ENCODE measurements around the gene LMAN1L.

DNA sequence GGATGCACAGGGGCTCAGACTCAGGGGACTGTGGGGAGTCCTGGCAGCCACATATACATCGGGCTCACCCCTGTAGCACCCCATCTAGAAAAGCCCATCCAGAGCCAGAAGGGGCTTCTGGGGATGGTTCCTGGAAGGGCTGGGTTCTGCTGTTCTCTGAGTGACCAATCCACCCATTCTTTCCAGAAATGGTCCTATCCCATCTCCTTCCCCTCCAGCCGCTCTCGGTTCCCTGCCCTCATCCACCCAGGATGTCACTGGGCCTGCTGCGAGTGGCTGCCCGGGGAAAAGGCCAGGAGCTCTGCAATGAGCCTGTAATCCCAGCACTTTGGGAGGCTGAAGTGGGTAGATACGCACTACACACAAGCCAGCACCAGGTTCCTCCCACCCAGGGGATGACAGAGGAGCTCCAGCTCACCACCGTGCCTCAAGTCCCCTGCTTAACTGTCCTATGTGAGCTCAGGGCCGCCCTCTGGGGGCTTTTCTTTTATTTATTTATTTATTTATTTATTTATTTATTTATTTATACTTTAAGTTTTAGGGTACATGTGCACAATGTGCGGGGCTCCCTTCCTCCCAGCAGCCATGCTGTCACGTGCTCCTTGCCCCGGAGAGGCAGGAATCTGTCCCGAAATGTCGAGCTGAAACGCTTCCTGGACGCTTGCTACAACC, 44.4 kb upstream of the LMAN1L start:
- TF ChIP-seq, protein P1, sequence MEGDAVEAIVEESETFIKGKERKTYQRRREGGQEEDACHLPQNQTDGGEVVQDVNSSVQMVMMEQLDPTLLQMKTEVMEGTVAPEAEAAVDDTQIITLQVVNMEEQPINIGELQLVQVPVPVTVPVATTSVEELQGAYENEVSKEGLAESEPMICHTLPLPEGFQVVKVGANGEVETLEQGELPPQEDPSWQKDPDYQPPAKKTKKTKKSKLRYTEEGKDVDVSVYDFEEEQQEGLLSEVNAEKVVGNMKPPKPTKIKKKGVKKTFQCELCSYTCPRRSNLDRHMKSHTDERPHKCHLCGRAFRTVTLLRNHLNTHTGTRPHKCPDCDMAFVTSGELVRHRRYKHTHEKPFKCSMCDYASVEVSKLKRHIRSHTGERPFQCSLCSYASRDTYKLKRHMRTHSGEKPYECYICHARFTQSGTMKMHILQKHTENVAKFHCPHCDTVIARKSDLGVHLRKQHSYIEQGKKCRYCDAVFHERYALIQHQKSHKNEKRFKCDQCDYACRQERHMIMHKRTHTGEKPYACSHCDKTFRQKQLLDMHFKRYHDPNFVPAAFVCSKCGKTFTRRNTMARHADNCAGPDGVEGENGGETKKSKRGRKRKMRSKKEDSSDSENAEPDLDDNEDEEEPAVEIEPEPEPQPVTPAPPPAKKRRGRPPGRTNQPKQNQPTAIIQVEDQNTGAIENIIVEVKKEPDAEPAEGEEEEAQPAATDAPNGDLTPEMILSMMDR (IDR thresholded peaks at IDR 0.05): no peak
- no peak for TF ChIP-seq EP300 (IDR thresholded peaks at IDR 0.05)
- no peak for TF ChIP-seq POLR2A (IDR thresholded peaks at IDR 0.05; ENCODE audit: low read depth)
- TF ChIP-seq POLR2AphosphoS5 (IDR thresholded peaks at IDR 0.05): no peak
